Colonic mucosa (tissue), 4 donors: ENCODE data around the gene ST3GAL2. TPM values are rescaled to one million over a fixed set of nuclear protein-coding genes. Genes with fewer than 3 reads are reported as not detected.
"Not testable (repeated sequence)": the region's sequence is repeated elsewhere in the genome, so short reads cannot be mapped to it uniquely, and the experiment has no call there.

Experiments used
- DNase-seq: peaks from one replicate; pipeline ENCODE4 v3.0.0-alpha.2; 2020
- H3K27ac ChIP-seq: fragments of 200-600 bp; one replicate; pipeline ENCODE4 v1.8.0; 2021
- H3K27me3 ChIP-seq: fragments of 200-600 bp; one replicate; pipeline ENCODE4 v1.8.0; 2021
- H3K36me3 ChIP-seq: fragments of 200-600 bp; one replicate; pipeline ENCODE4 v1.8.0; 2021
- H3K4me1 ChIP-seq: fragments of 200-600 bp; one replicate; pipeline ENCODE4 v1.8.0; 2021; ENCODE audit warnings: mild to moderate bottlenecking
- H3K4me3 ChIP-seq: fragments of 200-600 bp; one replicate; pipeline ENCODE4 v1.8.0; 2021
- H3K9ac ChIP-seq, 2 donors: one replicate each; pipeline ENCODE4 v1.7.0; 2013; ENCODE audit warnings: control low read depth in 2 of 2, low read depth in 2 of 2, low read length in 2 of 2
- H3K9me3 ChIP-seq: fragments of 200-600 bp; one replicate; pipeline ENCODE4 v1.8.0; 2021
- CTCF ChIP-seq: fragments of 200-600 bp; IDR thresholded peaks from one replicate; pipeline ENCODE4 v1.8.0; 2022; ENCODE audit warnings: antibody characterized with exemption, mild to moderate bottlenecking
- intact Hi-C: fragments of 100-400 bp; cut with DNase I; formaldehyde crosslinking; loops from one replicate; pipeline ENCODE4 v1.14.1; 2022
- total RNA-seq, 2 donors: library from RNA; stranded (reverse); fragmentation: NEBNext Ultra II Directional in 1 of 2; extraction: Animal tissue kit (Norgen Biotek cat#: 25700) in 1 of 2; gene quantifications; one replicate each; pipeline ENCODE4 v1.2.1, GENCODE V29; 2021
- donor health status: healthy.
- donor health status: DM: no; HTN: no; CAD: no.
- donor health status: DM: no; HTN: no; CAD: no.

The ST3GAL2 gene
- total RNA-seq, 2 donors from 2014 or later, result 6.9 to 8.1 TPM

- no peak for DNase-seq
- intact Hi-C loops, result no loop called here
- TF ChIP-seq CTCF, result no peak
Measured at GRCh38 chr16:70388006-70388680, 50.8 kb downstream of the ST3GAL2 start.

GRCh38 chr16:70386289-70386986 is 52.5 kb downstream of the ST3GAL2 start:
- intact Hi-C loops, H3K36me3 ChIP-seq, DNase-seq: not testable (repeated sequence)

More at GRCh38 chr16:70388006-70388680, 50.8 kb downstream of the ST3GAL2 start:
- Histone ChIP-seq H3K27me3 (no peaks in the 10 kb centered on the region), H3K36me3 (no peaks in the 10 kb centered on the region), H3K9ac (no peak overlapping the region), H3K9me3 (no peaks in the 10 kb centered on the region), H3K4me1 (no peaks in the 10 kb centered on the region), H3K27ac (no peak overlapping the region), H3K4me3 (no peak overlapping the region)

GRCh38 chr16:70383421-70383960 is 55.4 kb downstream of the ST3GAL2 start:
- H3K36me3 ChIP-seq, result no peaks in the 10 kb centered on the region
- H3K9ac ChIP-seq, result no peak overlapping the region
- H3K4me3 ChIP-seq, result no peak overlapping the region
- no peak for DNase-seq
- H3K9me3 ChIP-seq, result no peaks in the 10 kb centered on the region
- H3K4me1 ChIP-seq, result peaks cover 7% of the 10 kb centered on the region
- H3K27me3 ChIP-seq, result no peaks in the 10 kb centered on the region
- no peak for TF ChIP-seq CTCF
- intact Hi-C loops, result no loop called here
- H3K27ac ChIP-seq, result no peak overlapping the region

More at GRCh38 chr16:70386289-70386986, 52.5 kb downstream of the ST3GAL2 start:
- H3K4me3 ChIP-seq, H3K4me1 ChIP-seq, H3K27me3 ChIP-seq, H3K27ac ChIP-seq, H3K9me3 ChIP-seq, H3K9ac ChIP-seq: not testable (repeated sequence)

- Histone ChIP-seq H3K9me3 (no peaks in the 10 kb centered on the region), H3K27me3 (no peaks in the 10 kb centered on the region), H3K36me3 (no peaks in the 10 kb centered on the region), H3K4me3 (peak overlapping the region; percentile 72), H3K27ac (peak overlapping the region; percentile 85), H3K9ac (peak overlapping the region; percentile 75 to 93), H3K4me1 (peaks cover 7% of the 10 kb centered on the region)
- intact Hi-C loops, result no loop called here
- TF ChIP-seq CTCF, result no peak
- no peak for DNase-seq
Measured at GRCh38 chr16:70381604-70382342, 57.1 kb downstream of the ST3GAL2 start.

- peaks cover 7% of the 10 kb centered on the region for H3K4me1 ChIP-seq
- peak overlapping the region; percentile 93 to 95 for H3K9ac ChIP-seq
- intact Hi-C loops, result no loop called here
- no peaks in the 10 kb centered on the region for H3K27me3 ChIP-seq
- H3K36me3 ChIP-seq, result no peaks in the 10 kb centered on the region
- H3K27ac ChIP-seq, result peak overlapping the region; percentile 85
- H3K9me3 ChIP-seq, result no peaks in the 10 kb centered on the region
- no peak for TF ChIP-seq CTCF
- peak; percentile 98 for DNase-seq
- peak overlapping the region; percentile 72 for H3K4me3 ChIP-seq
Measured at GRCh38 chr16:70380919-70381603, 57.8 kb downstream of the ST3GAL2 start.
